ENCODE data around the gene TTLL3. TPM values are rescaled to one million over a fixed set of nuclear protein-coding genes. Genes with fewer than 3 reads are reported as not detected.

The TTLL3 gene
- 100 to 1,000 TPM in 1 of 5 experiments, 10 to 100 TPM in 4; 54.9 to 106 (median 68.0) TPM for total RNA-seq
- 1 to 10 TPM; 2.5 to 3.3 TPM for polyA plus RNA-seq
- total RNA-seq: 18.8 reads per million, percentile 49 among the genes with 10 or more reads in this experiment

DNA sequence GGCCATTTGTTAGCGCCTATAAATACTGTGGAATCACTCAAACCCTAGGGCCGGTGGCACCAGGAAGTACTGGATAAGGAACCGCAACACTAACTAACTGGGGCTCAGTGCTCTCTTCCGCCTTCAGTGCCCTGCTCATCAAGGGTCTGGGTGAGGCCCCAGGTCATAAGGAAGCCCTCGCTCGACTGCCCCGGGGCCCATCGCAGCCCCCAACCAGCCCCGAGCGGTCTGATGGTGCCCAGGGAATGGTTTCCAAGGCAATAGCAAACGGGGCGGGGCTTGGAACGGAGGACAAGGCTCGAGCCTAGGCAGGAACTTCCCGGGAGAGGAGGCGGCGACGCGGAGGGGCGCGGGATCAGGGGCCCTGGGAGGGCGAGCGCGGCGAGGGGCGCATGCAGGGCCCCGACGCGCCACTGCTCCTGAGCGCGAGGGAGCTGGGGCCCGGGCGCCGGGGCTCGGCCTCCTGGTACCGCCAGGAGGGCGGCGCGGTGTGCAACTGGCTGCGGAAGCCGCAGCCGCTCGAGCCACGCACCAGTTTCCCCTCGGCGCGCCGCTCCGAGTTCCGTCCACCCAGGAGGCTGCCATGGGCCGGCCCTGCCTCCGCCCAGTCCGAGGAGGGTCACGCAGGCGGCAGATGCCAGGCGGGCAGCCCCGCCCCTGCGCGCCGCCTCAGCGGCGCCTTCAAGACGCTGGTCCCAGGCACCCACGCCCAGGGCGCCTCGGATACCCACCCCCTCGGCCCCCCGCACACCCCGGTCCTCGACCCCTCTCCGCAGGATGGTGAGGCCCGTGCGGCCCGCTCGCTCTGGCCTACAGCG, at the start of gene TTLL3:
TTLL3 (plus strand) TSS at position 648 of the 818 bp plus-strand sequence. CDS start 400 bp downstream, outside the sequence.
- Mint-ChIP-seq H3K27me3 (no peaks in the 10 kb centered on the region), H3K36me3 (peaks cover 0 to 21% (median 0%) of the 10 kb centered on the region in 5 donors), H3K4me1 (peaks cover 31 to 41% (median 38%) of the 10 kb centered on the region in 7 donors), H3K9me3 (no peaks in the 10 kb centered on the region), H3K4me3 (peak within 1 kb of the TSS; percentile 89 to 96 (median 92)), H3K27ac (peak within 1 kb of the TSS; percentile 92 to 98 (median 96))
- DNase-seq (peak; percentile 33 to 50 (median 43)), ATAC-seq (peak; percentile 76)
- Histone ChIP-seq H3K27me3 (ENCODE audit: control insufficient read depth in 2 of 2, insufficient read depth in 2 of 2, low read length in 2 of 2) (no peaks in the 10 kb centered on the region), H3K4me1 (ENCODE audit: control insufficient read depth in 2 of 2, insufficient read depth in 2 of 2, low read length in 2 of 2) (peaks cover 21 to 28% of the 10 kb centered on the region in 2 donors), H3K4me3 (ENCODE audit: low read length) (peak within 1 kb of the TSS; percentile 76), H3K27ac (ENCODE audit: low read depth, low read length) (peak within 1 kb of the TSS; percentile 90), H3K36me3 (ENCODE audit: control insufficient read depth in 2 of 3, insufficient read depth in 3 of 3, low read length in 3 of 3) (peaks cover 4 to 25% (median 13%) of the 10 kb centered on the region in 3 experiments), H3K9me3 (ENCODE audit: control insufficient read depth in 2 of 3, low read length in 3 of 3) (no peaks in the 10 kb centered on the region)
- CTCF ChIA-PET: interaction anchor here (1.1 kb wide), 1 partner anchor 17 kb away, joined by 3 read pairs; the partner anchor contains the start of gene ARPC4
- intact Hi-C loops (cut with micrococcal nuclease): loop anchor here (1.0 to 5.0 kb wide), 7 partner anchors 17 to 136 kb away; partner anchors contain the start of genes RPUSD3 (in 2 of the 2), ARPC4 (in 1 of the 2), CRELD1 (in 1 of the 2) and JAGN1 (in 1 of the 2)
- POLR2A ChIA-PET: interaction anchor here (0.6 to 5.9 kb wide), 14 partner anchors 9 to 432 kb away, joined by 3 to 61 read pairs (median 5); partner anchors contain the start of genes ARPC4, BRPF1, CRELD1 and MTMR14

DNA sequence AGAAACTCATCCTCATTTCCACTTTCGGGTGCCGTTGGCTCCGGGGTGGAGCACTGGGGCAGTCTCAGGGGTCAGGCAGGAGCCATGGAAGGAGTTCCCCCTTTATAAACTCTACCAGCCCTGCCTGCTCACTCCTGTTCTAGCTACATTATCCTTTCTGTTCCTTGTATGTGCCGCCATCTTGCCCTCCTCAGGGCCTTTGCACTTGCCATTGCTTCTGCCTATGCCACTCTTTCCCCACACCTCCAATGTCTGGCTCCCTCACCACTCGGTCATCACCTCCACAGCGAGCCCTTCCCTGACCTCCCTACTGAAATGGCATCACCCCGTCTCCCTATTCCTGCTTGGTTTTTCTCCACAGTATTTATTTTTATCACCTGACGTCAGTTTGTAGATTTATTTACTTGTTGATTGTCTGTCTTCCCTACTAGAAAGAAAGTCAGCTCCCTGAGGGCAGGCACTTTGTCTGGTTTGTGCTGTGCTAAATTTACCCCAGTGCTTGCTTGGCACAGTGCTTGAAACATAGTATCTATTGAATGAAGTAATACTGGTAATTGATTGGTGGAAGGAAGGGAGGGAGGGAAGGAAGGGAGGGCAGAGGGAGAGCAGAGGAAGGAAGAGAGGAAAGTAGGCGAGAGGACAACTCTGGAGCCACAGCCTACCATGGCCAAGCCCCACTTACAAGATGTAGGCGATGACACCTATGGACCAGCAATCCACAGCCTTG, 49.1 kb upstream of the TTLL3 start:
- no peak overlapping the region for H3K4me3 ChIP-seq (ENCODE audit: low read length)
- Mint-ChIP-seq H3K27me3 (no peaks in the 10 kb centered on the region), H3K9me3 (no peaks in the 10 kb centered on the region), H3K27ac (no peak overlapping the region), H3K36me3 (peaks cover 5 to 31% (median 15%) of the 10 kb centered on the region in 5 donors), H3K4me3 (no peak overlapping the region), H3K4me1 (peaks cover 0 to 4% (median 3%) of the 10 kb centered on the region in 7 donors)
- H3K4me1 ChIP-seq (ENCODE audit: control insufficient read depth in 2 of 2, insufficient read depth in 2 of 2, low read length in 2 of 2): no peaks in the 10 kb centered on the region
- H3K27ac ChIP-seq (ENCODE audit: low read depth, low read length): no peak overlapping the region
- no peaks in the 10 kb centered on the region for H3K27me3 ChIP-seq (ENCODE audit: control insufficient read depth in 2 of 2, insufficient read depth in 2 of 2, low read length in 2 of 2)
- ChIA-PET POLR2A (no interaction called here), CTCF (no interaction called here)
- intact Hi-C loops (cut with micrococcal nuclease): no loop called here
- peaks cover 0 to 31% (median 3%) of the 10 kb centered on the region in 3 experiments for H3K36me3 ChIP-seq (ENCODE audit: control insufficient read depth in 2 of 3, insufficient read depth in 3 of 3, low read length in 3 of 3)
- no peak for ATAC-seq
- H3K9me3 ChIP-seq (ENCODE audit: control insufficient read depth in 2 of 3, low read length in 3 of 3): no peaks in the 10 kb centered on the region
- DNase-seq: no peak

DNA sequence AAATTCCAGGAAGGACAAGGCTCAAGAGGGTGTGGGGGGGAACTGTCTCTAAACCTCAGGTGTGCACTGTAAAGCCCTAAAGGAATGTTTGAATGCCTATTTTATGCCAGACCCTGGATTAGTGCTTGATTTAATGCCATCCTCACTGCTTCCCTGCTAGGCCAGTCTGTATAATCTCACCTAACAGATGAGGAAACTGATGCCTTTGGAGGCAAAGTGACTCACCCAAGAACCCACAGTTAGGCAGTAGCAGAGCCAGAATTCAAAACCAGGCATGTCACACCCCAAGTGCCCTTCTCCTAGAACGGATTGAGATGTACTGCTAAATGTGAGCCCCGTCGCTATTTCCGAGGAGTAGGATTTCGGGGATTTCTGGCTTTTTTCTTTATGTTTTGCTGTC, 48.1 kb upstream of the TTLL3 start:
- ChIA-PET CTCF (no interaction called here), POLR2A (no interaction called here)
- Histone ChIP-seq H3K36me3 (ENCODE audit: control insufficient read depth in 2 of 3, insufficient read depth in 3 of 3, low read length in 3 of 3) (peaks cover 0 to 21% (median 3%) of the 10 kb centered on the region in 3 experiments), H3K27ac (ENCODE audit: low read depth, low read length) (no peak overlapping the region), H3K9me3 (ENCODE audit: control insufficient read depth in 2 of 3, low read length in 3 of 3) (no peaks in the 10 kb centered on the region), H3K4me3 (ENCODE audit: low read length) (no peak overlapping the region), H3K4me1 (ENCODE audit: control insufficient read depth in 2 of 2, insufficient read depth in 2 of 2, low read length in 2 of 2) (no peaks in the 10 kb centered on the region), H3K27me3 (ENCODE audit: control insufficient read depth in 2 of 2, insufficient read depth in 2 of 2, low read length in 2 of 2) (no peaks in the 10 kb centered on the region)
- H3K4me3 Mint-ChIP-seq: no peak overlapping the region
- DNase-seq (no peak), ATAC-seq (no peak)
- H3K9me3 Mint-ChIP-seq: no peaks in the 10 kb centered on the region
- intact Hi-C loops (cut with micrococcal nuclease): no loop called here
- H3K27me3 Mint-ChIP-seq: no peaks in the 10 kb centered on the region
- H3K4me1 Mint-ChIP-seq: peaks cover 0 to 7% (median 5%) of the 10 kb centered on the region in 7 donors
- H3K27ac Mint-ChIP-seq: no peak overlapping the region
- H3K36me3 Mint-ChIP-seq: peaks cover 5 to 29% (median 15%) of the 10 kb centered on the region in 5 donors

GRCh38 chr3:9762871-9763270, 47.2 kb upstream of the TTLL3 start:
- Histone ChIP-seq H3K4me1 (ENCODE audit: control insufficient read depth in 2 of 2, insufficient read depth in 2 of 2, low read length in 2 of 2) (no peaks in the 10 kb centered on the region), H3K9me3 (ENCODE audit: control insufficient read depth in 2 of 3, low read length in 3 of 3) (no peaks in the 10 kb centered on the region), H3K27ac (ENCODE audit: low read depth, low read length) (no peak overlapping the region), H3K36me3 (ENCODE audit: control insufficient read depth in 2 of 3, insufficient read depth in 3 of 3, low read length in 3 of 3) (peaks cover 0 to 12% (median 3%) of the 10 kb centered on the region in 3 experiments), H3K27me3 (ENCODE audit: control insufficient read depth in 2 of 2, insufficient read depth in 2 of 2, low read length in 2 of 2) (no peaks in the 10 kb centered on the region), H3K4me3 (ENCODE audit: low read length) (no peak overlapping the region)
- POLR2A ChIA-PET: interaction anchor here (1.7 kb wide), 1 partner anchor 17 kb away, joined by 4 read pairs; no protein-coding TSS in a partner anchor
- intact Hi-C loops (cut with micrococcal nuclease): no loop called here
- DNase-seq (no peak), ATAC-seq (no peak)
- CTCF ChIA-PET: no interaction called here
- peaks cover 5 to 30% (median 15%) of the 10 kb centered on the region in 5 donors for H3K36me3 Mint-ChIP-seq
- no peak overlapping the region for H3K4me3 Mint-ChIP-seq
- H3K4me1 Mint-ChIP-seq: peaks cover 5 to 14% (median 9%) of the 10 kb centered on the region in 7 donors
- no peak overlapping the region for H3K27ac Mint-ChIP-seq
- H3K9me3 Mint-ChIP-seq: no peaks in the 10 kb centered on the region
- H3K27me3 Mint-ChIP-seq: no peaks in the 10 kb centered on the region

- no peaks in the 10 kb centered on the region for H3K27me3 ChIP-seq (ENCODE audit: control insufficient read depth in 2 of 2, insufficient read depth in 2 of 2, low read length in 2 of 2)
- ChIA-PET CTCF (interaction anchor here (0.7 kb wide), 1 partner anchor 15 kb away, joined by 3 read pairs; no protein-coding TSS in a partner anchor), POLR2A (interaction anchor here (1.3 kb wide), 1 partner anchor 27 kb away, joined by 3 read pairs; the partner anchor contains the start of genes ARPC4 and TADA3)
- intact Hi-C loops (cut with micrococcal nuclease): no loop called here
- Mint-ChIP-seq H3K4me3 (no peak overlapping the region), H3K27ac (peak overlapping the region in 1 of 9 donors; percentile 70), H3K9me3 (no peaks in the 10 kb centered on the region), H3K36me3 (peaks cover 0 to 18% (median 3%) of the 10 kb centered on the region in 5 donors), H3K4me1 (peaks cover 13 to 36% (median 22%) of the 10 kb centered on the region in 7 donors), H3K27me3 (peaks cover 0 to 1% (median 0%) of the 10 kb centered on the region in 5 donors)
- no peak overlapping the region for H3K4me3 ChIP-seq (ENCODE audit: low read length)
- no peaks in the 10 kb centered on the region for H3K9me3 ChIP-seq (ENCODE audit: control insufficient read depth in 2 of 3, low read length in 3 of 3)
- DNase-seq (no peak), ATAC-seq (no peak)
- H3K4me1 ChIP-seq (ENCODE audit: control insufficient read depth in 2 of 2, insufficient read depth in 2 of 2, low read length in 2 of 2): peaks cover 8 to 13% of the 10 kb centered on the region in 2 donors
- H3K36me3 ChIP-seq (ENCODE audit: control insufficient read depth in 2 of 3, insufficient read depth in 3 of 3, low read length in 3 of 3): no peaks in the 10 kb centered on the region
- no peak overlapping the region for H3K27ac ChIP-seq (ENCODE audit: low read depth, low read length)
Observed at GRCh38 chr3:9765865-9766264, 44.2 kb upstream of the TTLL3 start.

DNA sequence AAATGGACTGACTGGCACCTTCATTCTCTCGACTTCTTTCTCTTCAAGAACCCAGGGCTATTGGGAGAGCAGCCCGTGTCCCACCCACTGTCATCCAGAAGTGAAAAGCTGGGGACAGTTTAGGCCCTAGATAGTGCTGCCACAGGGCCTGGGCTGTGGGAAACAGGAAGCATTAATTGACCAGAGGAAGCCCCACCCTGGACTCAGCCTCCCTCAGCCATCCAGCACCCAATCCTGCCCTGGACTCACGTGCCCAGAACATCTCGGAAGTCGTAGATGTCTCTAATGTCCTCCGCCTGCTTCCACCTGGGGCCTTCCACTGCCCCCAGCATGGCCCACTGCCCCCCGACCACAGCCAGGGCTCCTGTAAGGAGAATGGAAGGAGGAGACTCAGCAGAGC, 42.6 kb upstream of the TTLL3 start:
- H3K9me3 Mint-ChIP-seq: no peaks in the 10 kb centered on the region
- H3K27ac Mint-ChIP-seq: peak overlapping the region in 4 of 9 donors; percentile 1 to 57 (median 22)
- Histone ChIP-seq H3K4me3 (ENCODE audit: low read length) (no peak overlapping the region), H3K27ac (ENCODE audit: low read depth, low read length) (no peak overlapping the region), H3K36me3 (ENCODE audit: control insufficient read depth in 2 of 3, insufficient read depth in 3 of 3, low read length in 3 of 3) (no peaks in the 10 kb centered on the region), H3K27me3 (ENCODE audit: control insufficient read depth in 2 of 2, insufficient read depth in 2 of 2, low read length in 2 of 2) (no peaks in the 10 kb centered on the region), H3K4me1 (ENCODE audit: control insufficient read depth in 2 of 2, insufficient read depth in 2 of 2, low read length in 2 of 2) (peaks cover 8 to 13% of the 10 kb centered on the region in 2 donors), H3K9me3 (ENCODE audit: control insufficient read depth in 2 of 3, low read length in 3 of 3) (no peaks in the 10 kb centered on the region)
- H3K4me1 Mint-ChIP-seq: peaks cover 13 to 41% (median 24%) of the 10 kb centered on the region in 7 donors
- peaks cover 0 to 12% (median 0%) of the 10 kb centered on the region in 5 donors for H3K36me3 Mint-ChIP-seq
- DNase-seq (no peak), ATAC-seq (peak; percentile 70)
- H3K4me3 Mint-ChIP-seq: peak overlapping the region in 1 of 10 donors; percentile 17
- intact Hi-C loops (cut with micrococcal nuclease): no loop called here
- POLR2A ChIA-PET: interaction anchor here (0.7 kb wide), 2 partner anchors 16 to 34 kb away, joined by 3 read pairs; no protein-coding TSS in a partner anchor
- CTCF ChIA-PET: no interaction called here
- H3K27me3 Mint-ChIP-seq: peaks cover 0 to 3% (median 0%) of the 10 kb centered on the region in 5 donors

Measured in naive thymus-derived CD4-positive, alpha-beta T cell (primary cell).